HG03159 (cell line): ENCODE results near the gene ATF6.
"Not testable (repeated sequence)": the region's sequence is repeated elsewhere in the genome, so short reads cannot be mapped to it uniquely, and the experiment has no call there.

ENCODE experiments used
- ATAC-seq: cut with Tn5 transposase; IDR thresholded peaks from one replicate; pipeline ENCODE4 v1.9.1; 2021; ENCODE audit warnings: mild to moderate bottlenecking, moderate library complexity; ENCODE audit not compliant: unreplicated experiment

The ATF6 gene

DNA sequence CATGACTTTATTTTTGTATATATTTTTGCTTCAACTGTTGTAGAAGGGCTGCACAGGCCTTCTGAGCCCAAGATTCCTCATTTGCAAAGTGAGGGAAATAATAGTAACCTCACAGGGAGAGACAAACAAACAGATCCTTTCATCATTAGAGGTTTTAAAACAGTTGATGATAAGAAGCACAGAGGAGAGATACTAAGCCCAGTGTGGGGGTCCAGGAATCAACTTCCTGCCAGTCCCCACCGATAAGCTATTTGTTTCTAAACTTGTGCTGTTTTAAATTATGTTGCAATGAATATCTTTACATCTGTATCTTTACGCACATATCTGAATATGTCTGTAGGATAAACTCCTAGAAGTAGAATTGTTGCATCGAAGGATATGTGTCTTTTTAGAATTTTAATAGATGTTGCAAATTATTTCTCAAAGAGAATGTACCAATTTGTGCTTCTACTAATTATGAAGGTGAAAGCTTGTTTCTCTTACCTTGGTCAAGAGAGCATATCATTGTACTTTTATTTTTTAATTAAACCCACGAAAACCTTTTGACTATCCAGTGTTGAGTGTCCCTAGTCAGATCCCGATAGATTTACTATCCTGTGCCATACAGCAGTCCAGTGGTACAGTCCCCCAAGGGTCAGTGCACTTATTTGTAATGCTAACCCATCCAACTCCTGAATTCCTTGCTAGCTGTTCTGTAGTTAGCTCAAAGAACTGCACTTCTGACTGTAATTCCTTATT, 34.0 kb upstream of the ATF6 start:
- no peak for ATAC-seq

DNA sequence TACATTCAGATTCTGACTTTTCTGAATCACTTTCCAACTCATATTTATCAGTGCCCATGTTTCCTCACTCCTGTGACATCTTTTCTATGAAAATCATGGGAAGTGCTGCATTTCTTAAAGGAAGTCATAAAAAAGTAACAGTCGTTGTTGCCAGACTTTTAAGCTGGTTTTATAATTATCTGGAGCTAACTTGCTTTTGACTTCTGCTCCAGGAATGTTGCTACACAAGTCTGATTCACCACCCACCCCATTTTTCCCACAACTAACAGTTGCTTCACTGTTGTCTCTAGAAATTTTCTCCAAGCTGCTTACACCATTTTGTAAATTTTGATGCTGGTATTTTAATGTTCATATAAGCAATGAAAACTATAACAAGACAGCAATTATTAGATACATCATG, 32.6 kb upstream of the ATF6 start:
- no peak for ATAC-seq

DNA sequence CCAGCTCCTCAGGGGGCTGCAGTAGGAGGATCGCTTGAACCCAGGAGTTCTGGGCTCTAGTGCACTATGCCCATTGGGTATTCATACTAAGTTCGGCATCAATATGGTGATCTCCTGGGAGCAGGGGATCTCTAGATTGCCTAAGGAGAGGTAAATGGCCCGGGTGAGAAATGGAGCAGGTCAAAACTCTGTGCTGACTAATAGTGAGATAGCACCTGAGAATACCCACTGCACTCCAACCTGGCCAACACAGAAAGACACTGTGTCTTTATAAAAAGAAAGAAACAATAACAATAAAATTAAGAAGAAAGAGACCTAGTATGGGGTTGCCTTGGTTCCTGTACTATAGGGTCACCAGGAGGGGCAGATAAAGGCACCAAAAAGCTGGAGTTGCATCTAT, 30.3 kb upstream of the ATF6 start:
- no peak for ATAC-seq

DNA sequence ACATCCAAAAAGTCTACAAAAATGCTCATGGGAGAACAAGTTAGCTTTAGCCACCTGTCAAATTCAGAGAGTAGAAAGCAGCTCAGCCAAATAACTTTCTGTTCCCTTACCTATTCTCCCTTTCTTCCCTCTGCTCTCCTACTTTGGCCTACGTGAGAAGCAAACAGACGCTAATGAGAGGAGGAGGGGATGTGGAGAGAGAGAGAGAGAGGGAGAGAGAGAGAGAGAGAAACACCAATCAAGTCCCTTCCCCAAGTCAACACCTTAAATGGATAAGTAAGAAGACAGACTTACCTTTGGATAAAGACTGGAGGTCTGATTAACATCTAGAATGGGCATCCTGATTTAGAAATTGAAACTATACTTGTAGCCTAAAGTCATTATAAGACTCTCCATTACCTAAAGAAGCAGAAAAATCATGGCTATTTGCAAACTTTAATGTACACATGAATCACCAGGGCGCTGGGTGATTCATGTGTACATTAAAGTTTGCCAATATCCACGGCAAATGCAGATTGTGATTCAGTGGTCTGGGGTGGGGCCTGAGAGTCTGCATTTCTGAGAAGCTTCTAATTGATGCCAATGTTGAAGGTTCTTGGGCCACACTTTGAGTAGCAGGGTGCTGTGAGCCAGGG, 29.7 kb upstream of the ATF6 start:
- ATAC-seq = no peak

DNA sequence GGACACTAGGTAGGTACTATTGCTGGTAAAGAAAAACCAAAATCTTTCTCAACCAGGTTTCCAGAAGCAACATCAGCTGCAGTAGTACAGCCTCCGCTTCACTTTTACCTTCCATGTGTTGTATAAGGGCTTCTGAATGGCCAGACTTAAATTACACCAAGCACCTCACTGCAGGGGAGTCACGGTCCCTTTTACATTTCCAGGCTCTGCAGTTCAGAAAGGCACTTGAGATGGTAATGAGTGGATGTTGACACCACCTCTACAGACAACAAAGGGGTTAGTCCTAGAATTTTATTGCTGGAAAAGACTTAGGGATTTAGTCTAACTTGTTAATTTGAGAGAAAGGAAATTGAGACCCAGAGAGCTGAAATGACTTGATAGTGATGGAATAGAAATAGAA, 28.5 kb upstream of the ATF6 start:
- ATAC-seq = no peak

DNA sequence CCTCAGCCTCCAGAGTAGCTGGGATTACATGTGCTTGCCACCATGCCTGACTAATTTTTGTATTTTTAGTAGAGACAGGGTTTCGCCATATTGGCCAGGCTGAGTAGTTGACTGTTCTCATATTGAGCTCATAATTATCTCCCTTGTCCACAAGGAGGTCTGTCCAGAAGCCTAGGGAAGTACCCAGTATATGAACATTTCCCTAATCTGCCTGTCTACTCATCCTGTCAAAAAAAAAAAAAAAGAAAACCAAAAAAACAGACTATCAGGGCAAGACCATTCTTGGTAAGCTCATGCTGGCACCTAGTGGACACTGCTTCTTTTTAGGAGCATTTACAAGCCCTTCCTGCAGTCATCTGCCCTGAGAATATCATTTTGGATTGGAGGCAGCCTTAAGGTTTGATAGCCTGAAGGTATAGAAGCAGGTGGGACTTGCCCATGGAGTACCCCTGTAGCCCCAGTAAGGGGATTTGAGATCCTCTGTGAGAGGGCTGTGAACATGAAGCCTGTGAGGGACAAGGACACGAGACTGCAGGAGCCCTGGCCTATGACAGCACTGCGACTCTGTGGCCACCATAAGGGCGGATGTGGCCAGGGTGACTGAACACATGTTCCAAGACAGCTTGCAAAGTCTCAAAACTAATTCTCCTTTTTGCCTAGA, 27.4 kb upstream of the ATF6 start:
- ATAC-seq = peak; percentile 46

DNA sequence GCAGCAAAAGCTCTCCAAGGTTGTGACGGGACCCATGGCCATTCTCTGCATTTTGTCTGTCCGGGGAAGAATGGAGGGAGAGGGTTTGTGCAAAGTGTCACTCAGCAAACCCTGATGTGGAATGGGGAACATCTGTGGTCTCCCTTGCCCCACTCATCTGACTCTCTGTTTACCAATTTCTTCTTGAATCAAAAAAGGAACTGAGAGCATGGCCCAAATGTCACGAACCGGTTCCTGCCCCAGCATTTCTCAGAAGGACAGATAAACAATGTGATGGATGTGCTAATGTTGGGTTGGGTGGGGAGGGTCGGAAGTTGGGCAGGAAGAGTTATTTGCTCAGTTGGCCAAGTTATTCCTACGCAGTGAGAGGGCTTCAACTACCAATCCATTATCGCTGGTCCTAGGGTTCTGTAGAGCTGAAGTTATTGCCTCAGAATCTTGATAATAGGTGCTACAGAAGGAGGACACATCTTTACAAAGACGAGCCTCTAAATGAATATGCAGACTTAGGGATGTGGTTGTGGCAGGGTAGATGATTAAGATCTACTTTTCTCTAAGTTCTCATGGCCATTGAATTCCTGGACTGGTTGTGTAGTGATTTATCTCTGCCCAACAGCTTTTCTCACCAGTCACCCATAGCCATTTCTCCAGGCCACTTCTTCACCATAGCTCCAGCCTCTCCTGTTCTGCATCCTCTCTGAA, 26.1 kb upstream of the ATF6 start:
- ATAC-seq = peak; percentile 27

DNA sequence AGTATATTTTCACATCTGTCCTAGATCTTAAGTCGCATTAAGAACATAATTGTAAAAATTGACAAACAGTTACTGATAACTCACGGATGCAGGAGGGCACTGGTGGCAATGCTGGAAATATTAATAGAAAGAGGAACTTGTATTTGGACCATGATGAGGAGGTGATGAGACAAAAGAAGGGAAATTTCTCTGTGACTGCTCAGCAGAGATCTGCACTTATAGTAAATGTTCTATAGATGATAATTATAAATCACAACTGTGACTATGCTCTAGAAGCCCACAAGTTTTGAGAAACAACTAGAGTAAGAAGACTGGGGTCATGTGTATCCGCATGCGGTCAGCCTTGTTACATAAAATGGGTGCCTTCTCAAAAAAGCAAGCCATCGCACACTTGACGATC, 25.2 kb upstream of the ATF6 start:
- no peak for ATAC-seq

DNA sequence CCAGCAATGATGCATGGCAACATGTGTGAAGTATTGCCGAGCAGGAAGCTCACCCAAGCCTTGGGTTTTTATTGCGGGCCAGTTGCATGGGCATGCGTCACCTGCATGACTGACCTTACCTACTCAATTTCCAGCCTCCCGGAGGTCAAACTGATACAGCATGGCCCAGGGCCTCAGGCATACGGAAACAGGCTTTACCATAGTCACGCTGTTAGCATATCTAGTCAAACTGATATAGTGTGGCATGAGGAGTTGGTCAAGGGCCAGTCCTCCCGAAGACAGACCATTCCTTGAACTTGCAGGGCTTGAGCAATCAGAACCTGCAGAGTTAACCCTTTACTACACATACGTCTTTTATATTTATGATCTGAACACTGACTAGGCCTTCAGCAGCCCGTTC, 22.9 kb upstream of the ATF6 start:
- ATAC-seq = no peak

DNA sequence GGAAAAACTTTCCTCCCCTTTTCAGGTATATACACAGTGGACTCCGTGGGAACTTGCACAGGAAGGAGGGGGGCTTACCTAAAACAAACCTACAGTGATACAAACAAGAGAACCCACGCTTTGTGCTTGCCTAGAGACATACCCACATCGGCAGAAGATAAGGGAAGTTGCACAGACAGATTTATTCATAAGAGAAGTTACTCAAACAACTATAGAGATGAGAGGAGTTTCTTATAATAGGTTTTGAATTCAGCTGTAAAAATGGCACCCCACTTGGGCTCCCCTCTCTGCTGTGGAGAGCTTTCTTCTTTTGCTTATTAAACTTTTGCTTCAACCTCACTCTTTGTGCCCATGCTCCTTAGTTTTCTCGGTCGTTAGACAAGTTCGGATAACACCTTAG, 18.3 kb upstream of the ATF6 start:
- ATAC-seq = no peak

DNA sequence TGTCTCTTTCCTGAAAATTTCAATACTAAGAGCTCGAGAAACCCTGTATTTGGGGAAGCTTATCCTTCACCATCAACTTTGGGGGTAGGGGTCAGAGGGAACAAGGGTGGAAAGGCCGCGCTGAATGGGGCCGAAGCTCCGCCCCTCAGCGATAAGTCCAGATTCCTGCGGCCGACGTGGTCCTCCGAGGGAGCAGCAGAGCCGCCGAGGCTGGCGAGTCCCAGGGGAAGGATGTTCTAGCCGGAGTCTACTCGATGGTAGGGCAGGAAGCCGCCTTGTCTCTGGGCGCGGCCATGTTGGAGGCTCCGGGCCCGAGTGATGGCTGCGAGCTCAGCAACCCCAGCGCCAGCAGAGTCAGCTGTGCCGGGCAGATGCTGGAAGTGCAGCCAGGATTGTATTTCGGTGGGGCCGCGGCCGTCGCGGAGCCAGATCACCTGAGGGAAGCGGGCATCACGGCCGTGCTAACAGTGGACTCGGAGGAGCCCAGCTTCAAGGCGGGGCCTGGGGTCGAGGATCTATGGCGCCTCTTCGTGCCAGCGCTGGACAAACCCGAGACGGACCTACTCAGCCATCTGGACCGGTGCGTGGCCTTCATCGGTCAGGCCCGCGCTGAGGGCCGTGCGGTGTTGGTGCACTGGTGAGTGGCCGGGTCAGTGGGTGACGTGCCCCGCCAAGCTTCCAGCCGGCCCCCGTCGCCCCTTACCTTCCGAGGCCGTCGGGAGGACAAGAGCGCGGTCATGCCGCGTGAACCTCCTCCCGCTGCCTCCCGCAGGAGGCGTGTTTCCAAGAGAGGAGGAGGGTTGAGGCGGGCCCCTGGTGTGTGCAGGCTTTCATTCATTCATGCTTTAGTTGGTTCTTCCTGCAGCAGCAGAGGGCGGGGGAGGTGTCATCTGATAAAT, 16.4 kb upstream of the ATF6 start, which contains the start of gene DUSP12:
TSS of gene DUSP12 (plus strand) at position 278 of the 899 bp plus-strand sequence. CDS start at position 294, 16 bp downstream.
- peak; percentile 93 for ATAC-seq

DNA sequence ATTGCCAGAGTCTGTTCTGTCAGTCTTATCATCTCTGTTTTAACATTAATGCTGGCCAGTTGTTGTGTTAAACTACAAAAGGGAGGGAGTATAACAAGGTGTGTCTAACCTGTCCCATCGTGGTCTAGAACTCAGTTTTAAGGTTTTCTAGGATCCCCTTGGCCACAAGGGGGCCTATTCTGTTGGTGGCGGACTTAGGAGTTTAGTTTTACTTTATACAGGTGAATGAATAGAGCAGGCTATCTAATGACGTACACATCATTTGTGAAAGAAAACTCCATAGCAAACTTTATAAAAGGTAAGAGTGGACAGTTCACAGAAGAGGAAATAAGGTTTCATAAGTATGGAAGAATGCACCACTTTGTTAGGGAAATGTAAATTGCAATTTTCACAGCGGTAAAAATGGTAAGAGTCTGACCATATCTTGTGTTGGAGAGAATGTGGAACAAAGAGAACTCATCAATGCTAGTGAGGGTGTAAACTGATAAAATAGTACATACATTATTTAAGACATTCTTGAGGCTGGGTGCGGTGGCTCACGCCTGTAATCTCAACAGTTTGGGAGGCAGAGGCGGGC, 2.5 kb upstream of the ATF6 start:
- no peak for ATAC-seq

DNA sequence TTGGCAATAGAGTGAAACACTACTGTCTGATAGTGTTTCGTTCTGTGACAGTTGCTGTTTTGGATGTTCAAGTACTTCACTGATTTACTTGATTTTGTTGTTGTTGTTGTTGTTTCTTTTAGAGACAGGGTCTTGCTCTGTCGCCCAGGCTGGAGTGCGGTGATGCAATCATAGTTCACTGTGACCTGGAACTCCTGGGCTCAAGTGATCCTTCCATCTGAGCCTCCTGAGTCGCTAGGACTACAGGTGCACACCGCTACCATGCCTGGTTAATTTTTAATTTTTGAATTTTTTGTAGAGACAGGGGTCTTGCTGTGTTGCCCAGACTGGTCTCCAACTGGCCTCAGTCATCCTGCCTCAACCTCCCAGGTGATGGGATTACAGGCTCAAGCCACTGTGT, 2.3 kb downstream of the ATF6 start:
- ATAC-seq = no peak

DNA sequence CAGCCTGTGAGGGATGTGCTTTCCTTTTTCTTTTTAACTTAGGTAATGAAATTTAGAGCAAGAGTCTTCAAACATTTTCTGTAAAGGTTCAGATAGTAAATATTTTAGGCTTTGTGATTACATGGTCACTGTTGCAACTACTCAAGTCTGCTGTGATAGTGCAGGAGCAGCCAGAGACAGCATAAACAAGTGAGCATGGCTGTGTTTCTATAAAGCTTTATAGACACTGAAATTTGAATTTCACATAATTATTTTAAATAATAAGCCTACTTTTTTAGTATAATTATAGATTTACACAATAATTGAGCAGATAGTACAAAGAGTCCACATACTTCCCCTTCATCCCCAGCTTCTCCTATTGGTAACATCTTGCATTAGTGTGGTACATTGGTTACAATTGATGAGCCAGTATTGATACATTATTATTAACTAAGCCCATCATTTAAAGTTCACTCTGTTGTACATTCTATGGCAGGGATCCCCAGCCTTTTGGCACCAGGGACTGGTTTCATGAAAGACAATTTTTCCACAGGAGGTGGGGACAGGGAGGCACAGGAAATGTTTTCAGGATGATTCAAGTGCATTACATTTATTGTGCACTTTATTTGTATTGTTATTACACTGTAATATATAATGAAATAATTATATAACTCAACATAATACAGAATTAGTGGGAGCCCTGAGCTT, 3.0 kb downstream of the ATF6 start:
- no peak for ATAC-seq

DNA sequence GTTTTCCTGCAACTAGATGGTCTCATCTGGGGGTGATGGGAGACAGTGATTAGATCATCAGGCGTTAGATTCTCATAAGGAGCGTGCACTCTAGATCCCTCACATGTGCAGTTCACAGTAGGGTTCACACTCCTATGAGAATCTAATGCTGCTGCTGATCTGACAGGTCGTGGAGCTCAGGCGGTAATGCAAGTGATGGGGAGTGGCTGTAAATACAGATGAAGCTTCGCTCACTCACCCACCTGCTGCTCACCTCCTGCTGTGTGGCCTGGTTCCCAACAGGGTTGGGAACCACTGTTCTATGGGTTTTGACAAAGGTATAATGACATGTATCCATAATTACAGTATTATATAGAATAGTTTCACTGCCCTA, 3.5 kb downstream of the ATF6 start:
- ATAC-seq = not testable (repeated sequence)

DNA sequence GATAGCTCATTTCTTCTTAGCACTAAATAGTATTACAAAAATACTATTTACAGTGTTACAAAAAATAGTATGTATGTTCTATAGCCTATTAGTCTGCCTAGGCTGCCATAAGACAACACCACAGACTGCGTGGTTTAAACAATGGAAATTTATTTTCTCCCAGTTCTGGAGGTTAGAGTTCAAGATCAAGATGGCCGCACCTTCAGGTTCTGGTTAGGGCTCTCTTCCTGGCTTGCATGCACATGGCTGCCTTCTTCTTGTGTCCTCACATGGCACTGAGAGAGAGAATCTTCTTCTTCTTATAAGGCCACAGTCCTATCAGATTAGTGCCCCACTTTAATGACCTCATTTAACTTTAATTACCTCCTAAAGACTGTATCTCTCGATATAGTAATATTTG, 4.1 kb downstream of the ATF6 start:
- no peak for ATAC-seq

DNA sequence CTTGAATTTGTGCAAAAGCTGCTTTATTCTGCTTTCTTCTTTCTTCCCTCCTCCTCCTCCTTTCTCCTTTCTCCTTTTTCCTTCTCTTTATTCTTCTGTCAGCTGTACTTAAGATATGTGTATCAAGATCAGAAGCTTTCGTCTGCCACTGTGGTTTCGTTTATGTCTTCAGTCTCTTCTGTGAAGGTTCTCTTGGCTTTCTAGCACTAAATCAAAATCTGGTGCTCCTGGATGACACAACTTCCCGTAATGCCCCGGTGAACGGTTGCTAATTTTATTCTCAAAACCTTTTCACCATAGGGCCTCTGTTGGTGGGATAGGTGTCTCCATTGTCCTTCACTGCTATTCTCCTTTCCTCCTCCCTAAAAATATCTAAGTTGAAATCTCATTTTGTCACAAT, 5.0 kb downstream of the ATF6 start:
- ATAC-seq = no peak

DNA sequence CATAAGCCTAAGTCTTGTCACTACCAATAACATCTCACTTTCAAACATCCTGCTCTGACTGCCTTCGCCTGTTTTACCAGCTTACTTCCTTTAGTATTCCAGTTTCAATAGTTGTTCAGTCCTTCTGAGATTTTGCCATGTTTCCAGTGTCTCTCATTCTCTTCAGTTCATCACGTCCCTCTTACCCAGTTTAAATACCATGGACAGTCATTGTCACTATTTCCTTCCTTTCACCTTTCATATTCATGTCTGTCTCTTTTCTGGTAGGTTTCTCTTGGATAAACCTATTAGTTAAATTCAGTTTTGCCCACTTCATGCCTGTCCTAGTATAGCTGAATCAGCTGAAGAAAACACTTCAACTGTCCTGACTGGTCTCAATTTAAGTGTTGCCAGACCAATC, 5.9 kb downstream of the ATF6 start:
- no peak for ATAC-seq

DNA sequence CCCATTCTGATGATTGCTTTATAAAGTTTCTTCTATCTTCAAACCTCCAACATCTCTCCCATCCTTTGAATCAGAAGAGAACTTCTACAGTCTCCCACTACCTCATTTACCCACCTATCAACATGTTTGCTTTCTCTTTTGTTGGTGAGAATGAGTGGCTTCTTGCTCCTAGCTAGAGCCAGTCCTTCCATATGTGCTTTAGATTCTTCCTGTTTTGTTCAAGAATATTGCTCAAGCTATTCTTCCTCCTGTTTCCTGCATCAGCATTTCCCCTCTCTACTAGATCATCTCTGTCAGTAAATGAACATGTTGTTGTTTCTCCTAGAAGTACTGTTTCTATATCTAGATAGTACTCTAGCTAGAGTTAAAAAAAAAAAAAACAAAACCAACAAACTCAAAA, 6.3 kb downstream of the ATF6 start:
- no peak for ATAC-seq

DNA sequence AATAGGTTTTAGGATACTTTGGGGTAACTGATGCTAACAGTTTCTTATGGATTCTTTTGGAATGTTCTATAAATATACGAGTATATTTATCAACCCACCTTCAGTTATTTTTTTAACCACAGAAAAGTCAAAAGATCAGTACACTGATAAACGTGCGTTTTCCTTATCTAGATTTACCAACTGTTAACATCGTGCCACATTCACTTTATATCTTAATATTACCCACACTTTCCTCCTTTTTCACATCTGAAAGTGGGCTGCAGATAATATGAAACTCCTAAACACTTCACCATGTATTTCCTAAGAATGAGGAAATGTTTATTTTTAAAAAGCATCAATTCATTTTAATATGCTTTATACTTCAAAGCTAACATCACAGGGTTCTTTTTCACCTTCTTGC, 7.7 kb downstream of the ATF6 start:
- no peak for ATAC-seq
